AG04450 (cell line): ENCODE results near the gene RIN3. TPM values are rescaled to one million over a fixed set of nuclear protein-coding genes. Genes with fewer than 3 reads are reported as not detected.
A peak's percentile ranks its signal among the peaks of the same experiment; 100 is the strongest.
"Not testable (repeated sequence)": the region's sequence is repeated elsewhere in the genome, so short reads cannot be mapped to it uniquely, and the experiment has no call there.

Experiments
- CTCF ChIA-PET: fragments of 300-600, 350-600 bp; formaldehyde crosslinking; extraction: SDS; loops from one replicate; lab custom pipeline; 2022; ENCODE audit warnings: antibody characterized with exemption, inconsistent platforms; lab: Charles Lee
- POLR2A ChIA-PET: fragments of 350-600 bp; formaldehyde crosslinking; extraction: SDS; loops from one replicate; lab custom pipeline; 2021; ENCODE audit warnings: antibody characterized with exemption, inconsistent platforms; lab: Yijun Ruan, JAX
- DNase-seq: peaks from one replicate; pipeline ENCODE4 v3.0.0-alpha.2; 2011; ENCODE audit warnings: low read depth, low spot score
- H3K27ac ChIP-seq: one replicate; pipeline ENCODE4 v1.5.1; 2012; ENCODE audit warnings: low read depth, low read length, control low read depth
- H3K27me3 ChIP-seq: one replicate; pipeline ENCODE4 v1.6.0; 2012; ENCODE audit warnings: low read length; ENCODE audit not compliant: control insufficient read depth, insufficient read depth
- H3K4me3 ChIP-seq: 2 replicates; pipeline ENCODE4 v1.5.1; 2011; ENCODE audit warnings: mild to moderate bottlenecking, low read depth, low read length, control low read depth
- H3K9me3 ChIP-seq: 2 replicates; pipeline ENCODE4 v1.5.1; 2012; ENCODE audit warnings: low read length; ENCODE audit not compliant: control insufficient read depth, insufficient read depth
- polyA plus RNA-seq: library from polyadenylated mRNA; depleted of rRNA; stranded (reverse); fragments of >200 nt; gene quantifications from 2 replicates; pipeline ENCODE4 v1.2.3, GENCODE V29; 2011
- TF ChIP-seq, protein P1 (sequence below): IDR thresholded peaks from 2 replicates; pipeline ENCODE4 v1.5.1; 2011; ENCODE audit warnings: low read depth, low read length, control low read depth, inconsistent platforms

The RIN3 gene
- polyA plus RNA-seq, 1 experiment = 3.7 TPM

- ChIA-PET POLR2A (interaction anchor here (0.7 kb wide), 1 partner anchor 101 kb away, joined by 7 read pairs; no protein-coding TSS in a partner anchor), CTCF (no interaction called here)
- TF ChIP-seq, protein P1, sequence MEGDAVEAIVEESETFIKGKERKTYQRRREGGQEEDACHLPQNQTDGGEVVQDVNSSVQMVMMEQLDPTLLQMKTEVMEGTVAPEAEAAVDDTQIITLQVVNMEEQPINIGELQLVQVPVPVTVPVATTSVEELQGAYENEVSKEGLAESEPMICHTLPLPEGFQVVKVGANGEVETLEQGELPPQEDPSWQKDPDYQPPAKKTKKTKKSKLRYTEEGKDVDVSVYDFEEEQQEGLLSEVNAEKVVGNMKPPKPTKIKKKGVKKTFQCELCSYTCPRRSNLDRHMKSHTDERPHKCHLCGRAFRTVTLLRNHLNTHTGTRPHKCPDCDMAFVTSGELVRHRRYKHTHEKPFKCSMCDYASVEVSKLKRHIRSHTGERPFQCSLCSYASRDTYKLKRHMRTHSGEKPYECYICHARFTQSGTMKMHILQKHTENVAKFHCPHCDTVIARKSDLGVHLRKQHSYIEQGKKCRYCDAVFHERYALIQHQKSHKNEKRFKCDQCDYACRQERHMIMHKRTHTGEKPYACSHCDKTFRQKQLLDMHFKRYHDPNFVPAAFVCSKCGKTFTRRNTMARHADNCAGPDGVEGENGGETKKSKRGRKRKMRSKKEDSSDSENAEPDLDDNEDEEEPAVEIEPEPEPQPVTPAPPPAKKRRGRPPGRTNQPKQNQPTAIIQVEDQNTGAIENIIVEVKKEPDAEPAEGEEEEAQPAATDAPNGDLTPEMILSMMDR = no peak
- Histone ChIP-seq H3K27ac (no peak overlapping the region), H3K9me3 (peaks cover 7% of the 10 kb centered on the region; the same call in 1 of the 2 replicates), H3K4me3 (no peak overlapping the region), H3K27me3 (no peaks in the 10 kb centered on the region)
- no peak for DNase-seq
These were observed 21.5 kb downstream of the RIN3 start for GRCh38 chr14:92534932-92535643.

DNA sequence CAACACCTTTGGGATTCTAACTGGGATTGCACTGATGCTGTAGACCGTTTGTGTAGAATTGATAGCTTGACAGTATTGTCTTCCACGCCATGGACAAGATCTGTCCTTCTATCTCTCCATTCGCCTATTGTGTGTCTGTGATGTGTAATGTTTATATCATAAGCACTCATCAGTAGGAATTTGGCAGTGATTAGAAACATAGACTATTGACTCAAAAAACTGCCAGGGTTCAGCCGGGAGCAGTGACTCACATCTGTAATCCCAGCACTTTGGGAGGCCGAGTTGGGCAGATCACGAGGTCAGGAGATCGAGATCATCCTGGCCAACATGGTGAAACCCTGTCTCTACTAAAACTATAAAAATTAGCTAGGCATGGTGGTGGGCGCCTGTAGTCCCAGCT is 22.6 kb downstream of the RIN3 start:
- H3K27me3 ChIP-seq, H3K27ac ChIP-seq, H3K9me3 ChIP-seq, H3K4me3 ChIP-seq: not testable (repeated sequence)
- ChIA-PET CTCF (interaction anchor here (0.9 kb wide), 1 partner anchor 70 kb away, joined by 3 read pairs; no protein-coding TSS in a partner anchor), POLR2A (interaction anchor here (0.6 kb wide), 1 partner anchor 98 kb away, joined by 3 read pairs; no protein-coding TSS in a partner anchor)
- peak; percentile 46 for DNase-seq

DNA sequence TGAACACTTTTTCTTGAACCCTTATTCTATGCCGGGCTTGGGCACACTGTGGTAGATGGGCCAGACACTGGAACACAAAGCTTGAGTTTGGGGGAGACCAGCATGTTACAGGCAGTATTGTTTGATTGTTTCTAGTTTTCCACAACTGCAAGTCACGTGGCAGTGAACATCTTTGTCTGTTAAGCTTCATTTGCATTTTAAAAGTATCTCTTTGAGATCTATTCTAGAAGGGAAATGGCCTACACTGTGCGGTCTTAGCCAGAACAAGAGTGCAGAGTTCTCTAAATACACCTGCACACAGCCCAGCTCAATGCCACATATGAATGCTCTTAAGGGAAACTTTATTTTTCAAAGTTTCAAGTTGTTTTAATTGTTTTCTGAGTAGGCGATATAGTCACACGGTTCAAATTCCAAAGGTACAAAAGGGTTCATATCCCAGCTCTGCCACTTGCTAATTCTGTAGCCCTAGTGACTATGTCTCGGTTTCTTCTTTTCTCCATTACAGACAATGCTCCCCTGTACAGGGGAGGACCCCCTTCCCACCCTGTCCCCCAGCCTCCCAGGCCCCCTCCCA is 24.9 kb downstream of the RIN3 start:
- ChIA-PET POLR2A (no interaction called here), CTCF (interaction anchor here (0.6 kb wide), 1 partner anchor 27 kb away, joined by 6 read pairs; no protein-coding TSS in a partner anchor)

DNA sequence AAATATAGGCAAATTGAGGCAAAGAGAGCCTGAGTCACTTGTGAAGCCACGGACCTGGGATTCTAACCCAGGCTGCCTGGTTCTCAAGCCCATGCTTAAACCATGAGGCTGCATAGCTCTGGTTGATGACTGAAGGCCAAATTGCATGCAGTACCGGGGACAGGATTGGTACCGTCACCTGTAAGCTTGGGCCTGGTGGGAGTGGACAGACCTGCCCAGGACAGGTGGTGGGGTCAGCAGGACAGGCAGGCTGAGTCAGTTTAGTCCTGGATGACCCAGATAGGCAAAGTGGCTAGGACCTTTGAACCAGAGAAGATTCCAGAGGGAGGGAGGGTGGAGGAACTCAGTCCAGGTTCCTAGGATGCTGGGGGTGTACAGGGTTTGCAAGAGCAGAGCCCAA is 25.8 kb downstream of the RIN3 start:
- CTCF ChIA-PET = interaction anchor here (0.6 to 1.1 kb wide), 2 partner anchors 26 to 266 kb away, joined by 3 to 6 read pairs; no protein-coding TSS in a partner anchor

More for the DNA sequence above, 24.9 kb downstream of the RIN3 start:
- TF ChIP-seq, protein P1 = no peak
- no peaks in the 10 kb centered on the region for H3K9me3 ChIP-seq
- H3K27me3 ChIP-seq = no peaks in the 10 kb centered on the region
- no peak overlapping the region for H3K4me3 ChIP-seq
- no peak for DNase-seq
- H3K27ac ChIP-seq = no peak overlapping the region

GRCh38 chr14:92539875-92540274 is 26.3 kb downstream of the RIN3 start:
- H3K27ac ChIP-seq = peak overlapping the region; percentile 98
- no peaks in the 10 kb centered on the region for H3K27me3 ChIP-seq
- ChIA-PET POLR2A (interaction anchor here (0.7 to 1.4 kb wide), 3 partner anchors 25 to 106 kb away, joined by 3 to 7 read pairs (median 4); no protein-coding TSS in a partner anchor), CTCF (interaction anchor here (0.8 to 1.1 kb wide), 2 partner anchors 49 to 265 kb away, joined by 3 read pairs; no protein-coding TSS in a partner anchor)
- no peaks in the 10 kb centered on the region for H3K9me3 ChIP-seq
- no peak overlapping the region for H3K4me3 ChIP-seq
- no peak for DNase-seq
- TF ChIP-seq, protein P1 = no peak

More for the DNA sequence above, 25.8 kb downstream of the RIN3 start:
- Histone ChIP-seq H3K27me3 (no peaks in the 10 kb centered on the region), H3K27ac (peak overlapping the region; percentile 98), H3K4me3 (no peak overlapping the region), H3K9me3 (no peaks in the 10 kb centered on the region)
- no peak for DNase-seq
- TF ChIP-seq, protein P1 = no peak
- POLR2A ChIA-PET = interaction anchor here (0.7 to 1.4 kb wide), 2 partner anchors 25 to 27 kb away, joined by 3 to 4 read pairs; no protein-coding TSS in a partner anchor
